CD4-positive, alpha-beta memory T cell (primary cell): ENCODE measurements around the gene ARMH4. TPM values are rescaled to one million over a fixed set of nuclear protein-coding genes. Genes with fewer than 3 reads are reported as not detected.

Experiments used
- CTCF ChIA-PET: fragments of 350-600 bp; sonication (Branson Sonifier 250); formaldehyde crosslinking; loops from one replicate; lab custom pipeline; 2021; ENCODE audit warnings: inconsistent platforms; ENCODE audit not compliant: partially characterized antibody; lab: Charles Lee
- POLR2A ChIA-PET: fragments of 350-600 bp; sonication (Branson Sonifier 250); formaldehyde crosslinking; loops from one replicate; lab custom pipeline; 2021; ENCODE audit not compliant: partially characterized antibody; lab: Charles Lee
- DNase-seq, 5 donors: peaks; one replicate each; pipeline versions ENCODE4 v3.0.0 to v3.0.0-alpha.2; 2020 to 2022; ENCODE audit warnings: mixed read lengths in 1 of 5
- H3K27ac ChIP-seq: one replicate; pipeline ENCODE4 v1.7.0; 2013; ENCODE audit warnings: low read depth, low read length
- H3K27me3 ChIP-seq: 2 replicates; pipeline ENCODE4 v1.7.0; 2013; ENCODE audit warnings: mild to moderate bottlenecking, low read length, moderate library complexity; ENCODE audit not compliant: insufficient read depth
- H3K36me3 ChIP-seq: 2 replicates; pipeline ENCODE4 v1.7.0; 2013; ENCODE audit warnings: mild to moderate bottlenecking, low read length, moderate library complexity; ENCODE audit not compliant: insufficient read depth
- H3K4me1 ChIP-seq: 2 replicates; pipeline ENCODE4 v1.7.0; 2013; ENCODE audit warnings: mild to moderate bottlenecking, low read length, moderate library complexity; ENCODE audit not compliant: insufficient read depth
- H3K4me3 ChIP-seq, 2 donors: one replicate each; pipeline ENCODE4 v1.7.0; 2013; ENCODE audit warnings: low read length in 2 of 2, mild to moderate bottlenecking in 1 of 2
- H3K9me3 ChIP-seq, 2 donors: one replicate each; pipeline ENCODE4 v1.7.0; 2013; ENCODE audit warnings: low read length in 2 of 2, control low read depth in 1 of 2; ENCODE audit not compliant: control insufficient read depth in 1 of 2
- H3K27ac Mint-ChIP-seq, 7 donors: one replicate each; pipeline ENCODE4 v1.8.0; 2020 to 2021; ENCODE audit warnings: mixed read lengths in 7 of 7, mild to moderate bottlenecking in 6 of 7, inconsistent platforms in 3 of 7, moderate library complexity in 3 of 7
- H3K27me3 Mint-ChIP-seq, 2 donors: one replicate each; pipeline ENCODE4 v1.8.0; 2020 to 2021; ENCODE audit warnings: mixed read lengths in 2 of 2
- H3K36me3 Mint-ChIP-seq, 2 donors: one replicate each; pipeline ENCODE4 v1.8.0; 2020 to 2021; ENCODE audit warnings: mixed read lengths in 2 of 2, inconsistent platforms in 1 of 2, mild to moderate bottlenecking in 1 of 2
- H3K4me1 Mint-ChIP-seq, 4 donors: one replicate each; pipeline ENCODE4 v1.8.0; 2020 to 2021; ENCODE audit warnings: mixed read lengths in 4 of 4, mild to moderate bottlenecking in 1 of 4
- H3K4me3 Mint-ChIP-seq, 8 donors: one replicate each; pipeline ENCODE4 v1.8.0; 2020 to 2021; ENCODE audit warnings: mixed read lengths in 8 of 8, mild to moderate bottlenecking in 7 of 8, moderate library complexity in 6 of 8, inconsistent platforms in 3 of 8
- H3K9me3 Mint-ChIP-seq, 8 donors: one replicate each; pipeline ENCODE4 v1.8.0; 2020 to 2021; ENCODE audit warnings: mixed read lengths in 8 of 8, mild to moderate bottlenecking in 5 of 8, inconsistent platforms in 3 of 8, moderate library complexity in 1 of 8
- intact Hi-C: fragments of 100-400 bp; cut with micrococcal nuclease; formaldehyde crosslinking; loops from one replicate; pipeline ENCODE4 v1.15.1; 2023
- polyA plus RNA-seq, 2 donors: library from polyadenylated mRNA; unstranded; fragments of 300-500 nt; fragmentation: Illumina TruSeq; gene quantifications; one replicate each; pipeline ENCODE4 v1.2.3, GENCODE V29; 2021
- total RNA-seq, 2 experiments: library from RNA; stranded (reverse); gene quantifications; one replicate each; pipeline ENCODE4 v1.2.3, GENCODE V29; 2021

The ARMH4 gene
- total and polyA plus RNA-seq, 4 experiments from 2014 or later: not detected

DNA sequence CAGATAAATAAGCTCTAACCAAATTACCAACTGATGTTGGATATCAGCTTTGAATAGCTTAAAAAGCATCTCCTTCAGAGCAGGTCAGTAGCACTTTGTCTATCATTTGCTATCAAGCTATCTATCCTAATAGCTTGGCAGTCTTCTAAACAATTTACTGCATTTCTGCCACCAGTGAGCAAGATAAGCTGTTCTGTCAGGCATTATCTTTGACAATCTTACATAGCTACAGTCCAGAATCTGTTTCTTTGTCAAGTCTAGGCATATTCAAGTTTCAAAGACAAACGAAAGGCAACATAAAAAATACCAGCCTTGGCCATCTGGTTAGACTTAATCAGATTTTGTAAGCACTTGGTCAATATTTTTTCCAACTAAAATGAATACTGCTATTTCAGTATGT lies 5.6 kb downstream of the ARMH4 start:
- ChIA-PET CTCF (no interaction called here), POLR2A (no interaction called here)
- H3K36me3 Mint-ChIP-seq: no peaks in the 10 kb centered on the region
- peaks cover 3 to 8% (median 6%) of the 10 kb centered on the region in 4 donors for H3K4me1 Mint-ChIP-seq
- no peak for DNase-seq
- peaks cover 23 to 28% of the 10 kb centered on the region in 2 donors for H3K27me3 Mint-ChIP-seq
- intact Hi-C loops: no loop called here
- no peaks in the 10 kb centered on the region for H3K9me3 ChIP-seq
- no peak overlapping the region for H3K4me3 ChIP-seq
- no peaks in the 10 kb centered on the region for H3K27me3 ChIP-seq
- H3K27ac Mint-ChIP-seq: no peak overlapping the region
- H3K9me3 Mint-ChIP-seq: no peaks in the 10 kb centered on the region
- H3K4me1 ChIP-seq: no peaks in the 10 kb centered on the region
- no peaks in the 10 kb centered on the region for H3K36me3 ChIP-seq
- no peak overlapping the region for H3K27ac ChIP-seq
- no peak overlapping the region for H3K4me3 Mint-ChIP-seq

DNA sequence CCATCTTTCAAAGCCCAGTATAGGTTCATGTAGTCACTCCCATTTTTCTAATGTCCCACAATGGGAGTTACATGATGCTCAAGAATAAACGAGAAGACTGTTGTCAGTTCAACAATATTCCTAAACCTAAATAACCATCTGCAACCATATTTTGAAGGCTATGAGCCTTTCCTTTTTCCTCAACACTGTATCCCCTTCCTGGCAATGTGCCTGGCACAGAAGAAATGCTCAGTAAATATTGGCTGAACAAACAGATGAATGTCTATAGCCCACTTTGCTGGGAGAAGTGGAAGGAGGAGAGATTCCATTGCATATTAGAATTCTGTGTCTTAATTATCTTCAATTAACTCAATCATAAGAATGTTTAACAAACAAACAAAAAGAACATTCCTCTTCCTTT lies 6.1 kb downstream of the ARMH4 start:
- H3K4me1 ChIP-seq: no peaks in the 10 kb centered on the region
- CTCF ChIA-PET: no interaction called here
- H3K36me3 Mint-ChIP-seq: no peaks in the 10 kb centered on the region

DNA sequence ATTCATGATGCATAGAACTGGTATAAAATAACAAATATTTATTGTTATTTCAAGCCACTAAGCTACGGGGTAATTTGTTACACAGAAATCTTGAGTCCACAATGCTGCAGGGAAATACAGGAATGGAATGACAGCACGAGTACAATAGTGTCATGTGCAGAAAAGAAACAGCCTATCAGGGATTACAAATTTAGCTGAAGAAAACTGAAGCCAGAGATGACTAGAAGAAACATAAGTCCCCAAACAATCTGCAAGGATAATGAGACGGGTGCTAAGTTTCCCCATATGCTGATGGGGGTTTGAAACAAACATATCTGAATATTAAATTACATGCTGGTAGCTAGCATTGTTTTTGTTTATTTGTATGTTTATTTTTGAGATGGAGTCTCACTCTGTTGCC lies 8.9 kb downstream of the ARMH4 start:
- POLR2A ChIA-PET: no interaction called here

More for the DNA sequence above, 6.1 kb downstream of the ARMH4 start:
- H3K9me3 Mint-ChIP-seq: no peaks in the 10 kb centered on the region
- H3K4me1 Mint-ChIP-seq: peaks cover 0 to 3% (median 3%) of the 10 kb centered on the region in 4 donors
- no peak overlapping the region for H3K27ac ChIP-seq
- no peaks in the 10 kb centered on the region for H3K9me3 ChIP-seq
- POLR2A ChIA-PET: no interaction called here
- intact Hi-C loops: no loop called here
- H3K4me3 ChIP-seq: no peak overlapping the region
- H3K27ac Mint-ChIP-seq: no peak overlapping the region
- peaks cover 19 to 26% of the 10 kb centered on the region in 2 donors for H3K27me3 Mint-ChIP-seq
- H3K36me3 ChIP-seq: no peaks in the 10 kb centered on the region
- H3K27me3 ChIP-seq: no peaks in the 10 kb centered on the region
- H3K4me3 Mint-ChIP-seq: no peak overlapping the region
- DNase-seq: no peak

GRCh38 chr14:58141893-58142292 lies 10.1 kb downstream of the ARMH4 start:
- no peaks in the 10 kb centered on the region for H3K4me1 ChIP-seq
- Mint-ChIP-seq H3K4me3 (no peak overlapping the region), H3K36me3 (no peaks in the 10 kb centered on the region), H3K27me3 (peaks cover 3 to 6% of the 10 kb centered on the region in 2 donors), H3K9me3 (no peaks in the 10 kb centered on the region), H3K4me1 (no peaks in the 10 kb centered on the region), H3K27ac (no peak overlapping the region)
- H3K27me3 ChIP-seq: no peaks in the 10 kb centered on the region
- no peaks in the 10 kb centered on the region for H3K36me3 ChIP-seq
- no peak overlapping the region for H3K4me3 ChIP-seq
- DNase-seq: no peak
- CTCF ChIA-PET: no interaction called here
- H3K27ac ChIP-seq: no peak overlapping the region
- no peaks in the 10 kb centered on the region for H3K9me3 ChIP-seq
- intact Hi-C loops: no loop called here
- POLR2A ChIA-PET: no interaction called here

More for the DNA sequence above, 8.9 kb downstream of the ARMH4 start:
- CTCF ChIA-PET: no interaction called here
- no peak overlapping the region for H3K4me3 Mint-ChIP-seq
- Histone ChIP-seq H3K4me1 (no peaks in the 10 kb centered on the region), H3K9me3 (no peaks in the 10 kb centered on the region), H3K4me3 (no peak overlapping the region), H3K36me3 (no peaks in the 10 kb centered on the region), H3K27ac (no peak overlapping the region), H3K27me3 (no peaks in the 10 kb centered on the region)
- H3K27ac Mint-ChIP-seq: no peak overlapping the region
- H3K36me3 Mint-ChIP-seq: no peaks in the 10 kb centered on the region
- peaks cover 7 to 11% of the 10 kb centered on the region in 2 donors for H3K27me3 Mint-ChIP-seq
- H3K4me1 Mint-ChIP-seq: no peaks in the 10 kb centered on the region
- intact Hi-C loops: no loop called here
- no peaks in the 10 kb centered on the region for H3K9me3 Mint-ChIP-seq
- DNase-seq: no peak

GRCh38 chr14:58138714-58139482 lies 13.1 kb downstream of the ARMH4 start:
- H3K36me3 ChIP-seq: no peaks in the 10 kb centered on the region
- ChIA-PET CTCF (no interaction called here), POLR2A (no interaction called here)
- Mint-ChIP-seq H3K36me3 (no peaks in the 10 kb centered on the region), H3K27ac (no peak overlapping the region), H3K9me3 (no peaks in the 10 kb centered on the region), H3K4me3 (no peak overlapping the region), H3K4me1 (no peaks in the 10 kb centered on the region), H3K27me3 (peaks cover 3% of the 10 kb centered on the region in 2 donors)
- H3K9me3 ChIP-seq: no peaks in the 10 kb centered on the region
- intact Hi-C loops: no loop called here
- H3K4me1 ChIP-seq: no peaks in the 10 kb centered on the region
- no peak overlapping the region for H3K27ac ChIP-seq
- H3K4me3 ChIP-seq: no peak overlapping the region
- no peak for DNase-seq
- H3K27me3 ChIP-seq: no peaks in the 10 kb centered on the region

- no peaks in the 10 kb centered on the region for H3K9me3 Mint-ChIP-seq
- POLR2A ChIA-PET: no interaction called here
- Histone ChIP-seq H3K27ac (no peak overlapping the region), H3K9me3 (no peaks in the 10 kb centered on the region), H3K36me3 (no peaks in the 10 kb centered on the region), H3K4me3 (no peak overlapping the region), H3K27me3 (no peaks in the 10 kb centered on the region), H3K4me1 (no peaks in the 10 kb centered on the region)
- H3K4me1 Mint-ChIP-seq: no peaks in the 10 kb centered on the region
- no peak overlapping the region for H3K27ac Mint-ChIP-seq
- intact Hi-C loops: no loop called here
- peaks cover 3% of the 10 kb centered on the region in 2 donors for H3K27me3 Mint-ChIP-seq
- no peak for DNase-seq
- H3K36me3 Mint-ChIP-seq: no peaks in the 10 kb centered on the region
- no peak overlapping the region for H3K4me3 Mint-ChIP-seq
- CTCF ChIA-PET: no interaction called here
Observed at GRCh38 chr14:58138031-58138713, 13.8 kb downstream of the ARMH4 start.

- Mint-ChIP-seq H3K27me3 (peaks cover 2 to 3% of the 10 kb centered on the region in 2 donors), H3K27ac (no peak overlapping the region), H3K4me3 (no peak overlapping the region), H3K36me3 (no peaks in the 10 kb centered on the region), H3K4me1 (no peaks in the 10 kb centered on the region), H3K9me3 (no peaks in the 10 kb centered on the region)
- Histone ChIP-seq H3K27me3 (no peaks in the 10 kb centered on the region), H3K9me3 (no peaks in the 10 kb centered on the region), H3K4me3 (no peak overlapping the region), H3K36me3 (no peaks in the 10 kb centered on the region), H3K4me1 (no peaks in the 10 kb centered on the region), H3K27ac (no peak overlapping the region)
- DNase-seq: no peak
- ChIA-PET CTCF (no interaction called here), POLR2A (no interaction called here)
- intact Hi-C loops: no loop called here
Observed at GRCh38 chr14:58133739-58134138, 18.3 kb downstream of the ARMH4 start.
